ENCODE measurements around the gene AIFM3. TPM values are rescaled to one million over a fixed set of nuclear protein-coding genes. Genes with fewer than 3 reads are reported as not detected.

AIFM3 gene
- total and polyA plus RNA-seq, 3 experiments from 2014 or later: 0.16 to 0.33 TPM; not detected in 1

Other genes starting within 250 kb of the AIFM3 start
- not detected for gene SERPIND1, start 193.1 kb upstream of the AIFM3 start, total RNA-seq
- gene SERPIND1, start 193.1 kb upstream of the AIFM3 start, polyA plus RNA-seq: 0.32 TPM
- 10 to 100 TPM; 64.9 to 65.5 TPM for gene PI4KA, start 108.4 kb upstream of the AIFM3 start, total RNA-seq
- gene PI4KA, start 108.4 kb upstream of the AIFM3 start, polyA plus RNA-seq: 65.8 TPM
- gene SNAP29, start 108.2 kb upstream of the AIFM3 start, total RNA-seq: 10 to 100 TPM; 21.9 to 23.3 TPM
- 26.0 TPM for gene SNAP29, start 108.2 kb upstream of the AIFM3 start, polyA plus RNA-seq
- gene CRKL, start 49.8 kb upstream of the AIFM3 start, total RNA-seq: 10 to 100 TPM; 94.0 to 98.1 TPM
- 54.5 TPM for gene CRKL, start 49.8 kb upstream of the AIFM3 start, polyA plus RNA-seq
- gene LZTR1, start 15.0 kb downstream of the AIFM3 start, total RNA-seq: 10 to 100 TPM; 75.0 to 78.7 TPM
- 17.1 TPM for gene LZTR1, start 15.0 kb downstream of the AIFM3 start, polyA plus RNA-seq
- 10 to 100 TPM; 43.9 TPM for gene THAP7, start 34.9 kb downstream of the AIFM3 start, total RNA-seq
- 42.8 TPM for gene THAP7, start 34.9 kb downstream of the AIFM3 start, polyA plus RNA-seq
- under 1 TPM; 0.24 to 0.35 TPM for gene P2RX6, start 47.9 kb downstream of the AIFM3 start, total RNA-seq
- 0.33 TPM for gene P2RX6, start 47.9 kb downstream of the AIFM3 start, polyA plus RNA-seq
- gene SLC7A4, start 65.3 kb downstream of the AIFM3 start, total RNA-seq: under 1 TPM; 0.13 to 0.37 TPM
- 0.82 TPM for gene SLC7A4, start 65.3 kb downstream of the AIFM3 start, polyA plus RNA-seq
- gene LRRC74B, start 78.7 kb downstream of the AIFM3 start, total RNA-seq: not detected
- not detected for gene LRRC74B, start 78.7 kb downstream of the AIFM3 start, polyA plus RNA-seq